Measurements from ENCODE around the gene CCL4L2.
"Not testable (repeated sequence)": the region's sequence is repeated elsewhere in the genome, so short reads cannot be mapped to it uniquely, and the experiment has no call there.

The CCL4L2 gene

GRCh38 chr17:36195434-36196130 lies 15.3 kb upstream of the CCL4L2 start:
- no peak for DNase-seq (ENCODE audit: low spot score)

GRCh38 chr17:36196131-36196486 lies 14.8 kb upstream of the CCL4L2 start:
- no peak for DNase-seq (ENCODE audit: low spot score)

GRCh38 chr17:36197387-36197703 lies 13.5 kb upstream of the CCL4L2 start:
- DNase-seq (ENCODE audit: low spot score) = no peak

- DNase-seq (ENCODE audit: low spot score) = no peak
Observed at GRCh38 chr17:36198831-36199465, 11.9 kb upstream of the CCL4L2 start.

DNA sequence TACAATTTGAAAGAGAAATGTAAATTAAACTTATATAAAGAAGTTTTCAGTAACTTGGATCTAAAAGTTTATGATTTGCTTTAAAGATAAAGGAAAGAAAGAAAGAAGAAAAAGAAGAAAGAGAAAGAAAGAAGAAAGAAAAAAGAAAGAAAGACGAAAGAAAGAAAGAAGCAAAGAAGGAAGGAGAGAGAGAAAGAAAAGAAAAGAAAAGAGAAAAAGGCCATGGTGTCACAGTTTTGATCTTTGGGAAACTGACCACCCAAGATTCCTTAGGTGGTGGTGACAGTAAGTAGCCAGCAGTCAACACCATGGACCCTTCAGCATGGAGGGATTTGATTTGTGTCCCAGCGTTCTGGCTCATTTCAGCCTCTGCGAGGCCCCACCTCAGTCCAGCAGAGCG lies 9.8 kb upstream of the CCL4L2 start:
- DNase-seq (ENCODE audit: low spot score) = not testable (repeated sequence)

DNA sequence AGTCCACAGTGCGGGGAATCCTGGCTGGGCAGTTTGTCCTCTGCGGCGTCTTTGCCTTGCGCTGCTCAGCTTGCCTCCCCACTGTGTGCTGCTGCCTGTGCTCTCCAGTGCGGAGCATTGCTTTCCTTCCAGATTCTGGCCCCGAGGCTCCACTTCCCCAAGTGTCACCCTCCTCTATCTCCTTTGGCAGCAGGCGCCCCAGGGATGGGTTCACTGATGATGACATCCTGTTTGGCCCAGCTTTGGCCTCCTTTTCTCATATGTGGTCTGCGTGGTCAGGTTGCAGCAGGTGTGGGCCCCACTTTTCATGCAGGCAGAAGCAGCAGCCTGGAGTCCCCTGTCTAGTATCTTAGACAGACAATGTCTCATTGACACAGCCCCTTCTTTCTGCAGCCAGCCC lies 9.4 kb upstream of the CCL4L2 start:
- not testable (repeated sequence) for DNase-seq (ENCODE audit: low spot score)

DNA sequence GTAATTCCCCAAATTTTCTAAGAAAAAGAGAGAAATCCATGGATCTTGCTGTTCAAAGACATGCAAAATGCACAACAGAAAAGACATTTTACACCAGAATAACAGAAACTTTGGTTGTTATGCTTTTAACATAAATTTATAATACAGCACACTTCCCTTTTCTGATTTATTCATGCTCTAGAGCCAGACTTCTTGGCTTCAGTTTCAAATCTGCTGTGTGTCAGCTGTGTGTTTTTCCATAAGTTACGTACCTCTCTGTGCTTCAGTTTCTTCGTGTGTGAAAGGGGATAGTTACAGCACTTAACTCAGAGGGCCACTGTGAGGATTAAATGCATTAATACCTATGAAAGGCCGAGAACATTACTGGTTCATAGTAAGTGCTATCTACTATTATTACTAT lies 7.5 kb upstream of the CCL4L2 start:
- DNase-seq (ENCODE audit: low spot score) = no peak

DNA sequence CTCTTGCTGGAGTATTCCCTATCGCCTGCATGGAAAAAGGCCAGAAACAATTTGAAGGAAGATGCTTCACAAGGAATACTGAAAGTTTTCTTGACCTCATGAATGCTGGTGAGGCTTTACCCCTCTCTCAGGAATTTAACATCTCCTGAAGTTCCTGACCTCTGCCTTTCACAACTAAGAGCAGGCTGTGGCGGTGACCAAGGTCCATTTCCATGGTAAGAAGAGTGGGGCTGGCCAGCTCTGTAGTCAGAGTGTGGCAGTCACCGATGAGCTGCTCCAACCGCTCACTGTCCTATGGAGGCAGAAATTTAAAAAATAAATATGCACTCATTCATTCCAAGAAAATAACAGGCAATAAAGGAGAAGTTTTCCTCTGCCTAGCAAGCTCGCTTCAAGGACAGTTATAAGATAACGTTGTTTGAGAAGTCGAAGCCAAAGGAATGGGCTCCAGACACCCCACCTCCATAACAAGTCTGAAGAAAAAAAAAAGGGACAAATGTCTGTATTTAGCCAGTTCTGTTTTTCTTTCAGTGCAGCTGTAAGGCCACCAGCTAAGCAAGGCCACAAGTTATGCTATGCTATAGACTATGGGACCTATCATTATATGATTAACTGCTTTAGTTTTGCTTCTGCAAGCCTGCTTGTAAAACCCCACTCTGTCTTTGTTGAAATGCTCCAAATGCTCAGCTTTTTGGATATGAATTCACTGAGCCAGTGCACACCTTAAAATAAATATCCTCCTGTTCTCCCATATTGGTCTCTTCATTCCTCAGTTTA lies 6.0 kb upstream of the CCL4L2 start:
- DNase-seq (ENCODE audit: low spot score) = no peak

DNA sequence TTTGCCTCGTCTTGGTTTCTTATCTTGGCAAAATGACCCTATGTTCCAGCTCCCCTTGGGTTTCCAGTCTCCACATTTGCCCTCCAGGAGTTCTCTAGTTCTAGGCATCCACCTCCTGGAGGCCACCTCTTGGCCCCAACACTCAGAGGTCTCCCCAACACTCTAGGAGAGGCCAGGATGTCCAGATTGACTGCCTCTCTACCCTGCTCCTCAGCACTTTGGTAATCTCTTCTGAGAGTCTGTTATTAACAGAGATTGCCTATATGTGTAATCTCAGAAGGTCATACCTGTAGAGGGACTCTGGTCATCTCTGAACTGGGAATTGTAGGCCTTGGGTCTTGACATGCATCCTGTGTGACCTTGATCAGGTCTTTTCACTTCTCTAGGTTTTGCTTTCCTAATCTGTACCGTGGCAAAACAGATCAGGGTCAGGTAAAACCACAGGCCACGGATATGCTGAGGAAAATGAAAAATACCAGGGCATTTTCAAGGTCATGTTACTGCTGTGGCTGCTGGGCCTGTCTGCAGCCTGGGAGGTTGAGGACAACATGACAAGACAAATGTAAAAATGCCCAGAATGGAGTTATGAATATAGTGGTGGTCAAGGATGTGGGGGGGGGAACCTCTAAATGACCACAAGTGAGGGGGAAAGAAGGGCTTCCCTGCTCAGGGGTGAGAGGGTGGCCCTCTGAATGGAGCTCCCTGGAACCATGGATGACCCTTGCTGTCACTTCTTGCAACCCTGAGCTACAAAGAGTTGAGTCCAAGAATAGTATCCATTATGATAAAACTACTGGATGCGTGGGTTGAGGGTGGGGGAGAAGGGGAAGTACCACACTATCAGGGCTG lies 5.0 kb upstream of the CCL4L2 start:
- no peak for DNase-seq (ENCODE audit: low spot score)

DNA sequence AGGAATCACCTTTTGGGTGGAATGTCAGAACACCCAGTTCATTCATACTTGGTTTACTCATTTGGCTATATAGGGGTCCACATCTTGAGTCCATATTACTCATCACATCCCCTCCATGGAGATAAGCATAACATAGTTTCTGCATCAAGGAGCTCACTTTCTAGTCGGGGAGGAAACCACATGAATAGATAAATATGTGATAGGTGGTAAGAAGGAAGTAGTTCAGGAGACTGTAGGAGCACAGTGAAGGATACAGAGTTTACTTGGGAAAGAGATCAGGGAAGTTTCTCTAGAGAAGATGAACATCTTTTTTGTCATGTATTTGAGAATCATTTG lies 4.4 kb upstream of the CCL4L2 start:
- DNase-seq (ENCODE audit: low spot score) = not testable (repeated sequence)

- DNase-seq (ENCODE audit: low spot score) = not testable (repeated sequence)
Observed at GRCh38 chr17:36207383-36207782, 3.5 kb upstream of the CCL4L2 start.

- no peak for DNase-seq (ENCODE audit: low spot score)
Observed at GRCh38 chr17:36209575-36209974, 1.3 kb upstream of the CCL4L2 start.

GRCh38 chr17:36211484-36212271 lies 815 bp downstream of the CCL4L2 start:
- not testable (repeated sequence) for DNase-seq (ENCODE audit: low spot score)

DNA sequence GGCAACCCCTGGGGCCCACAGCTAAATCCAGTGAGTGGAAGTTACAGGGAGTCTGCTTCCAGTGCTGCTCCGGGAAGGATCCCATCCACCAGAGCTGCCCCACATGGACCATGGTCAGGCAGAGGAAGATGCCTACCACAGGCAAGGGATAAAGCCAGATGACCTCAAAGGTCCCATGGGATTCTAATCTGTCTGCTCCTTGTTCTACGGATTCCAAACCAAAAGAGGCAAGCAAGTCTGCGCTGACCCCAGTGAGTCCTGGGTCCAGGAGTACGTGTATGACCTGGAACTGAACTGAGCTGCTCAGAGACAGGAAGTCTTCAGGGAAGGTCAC lies 1.4 kb downstream of the CCL4L2 start:
- no peak for DNase-seq (ENCODE audit: low spot score)

DNA sequence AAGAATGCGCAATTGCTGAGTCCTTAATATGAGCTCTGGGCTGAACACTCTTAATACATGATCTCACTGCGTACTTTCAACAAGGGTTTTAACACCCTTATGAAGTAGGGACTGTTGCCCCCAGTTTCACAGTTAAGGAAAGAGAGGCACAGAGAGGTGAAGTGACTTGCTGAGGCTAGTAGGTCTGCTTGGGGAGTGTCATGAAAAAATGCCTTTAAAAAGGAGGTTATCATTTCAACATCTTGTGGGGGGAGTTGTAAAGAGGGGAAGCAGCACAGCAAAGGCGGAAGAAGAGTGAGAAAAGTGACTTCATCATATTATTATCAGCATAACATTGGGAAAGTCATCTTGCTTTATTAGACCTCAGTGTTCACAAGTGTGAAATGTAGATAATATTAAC lies 2.1 kb downstream of the CCL4L2 start:
- no peak for DNase-seq (ENCODE audit: low spot score)

GRCh38 chr17:36213695-36214094 lies 2.8 kb downstream of the CCL4L2 start:
- no peak for DNase-seq (ENCODE audit: low spot score)

- no peak for DNase-seq (ENCODE audit: low spot score)
Observed at GRCh38 chr17:36214918-36215317, 4.1 kb downstream of the CCL4L2 start.

GRCh38 chr17:36215406-36216308 lies 4.8 kb downstream of the CCL4L2 start:
- DNase-seq (ENCODE audit: low spot score) = not testable (repeated sequence)

DNA sequence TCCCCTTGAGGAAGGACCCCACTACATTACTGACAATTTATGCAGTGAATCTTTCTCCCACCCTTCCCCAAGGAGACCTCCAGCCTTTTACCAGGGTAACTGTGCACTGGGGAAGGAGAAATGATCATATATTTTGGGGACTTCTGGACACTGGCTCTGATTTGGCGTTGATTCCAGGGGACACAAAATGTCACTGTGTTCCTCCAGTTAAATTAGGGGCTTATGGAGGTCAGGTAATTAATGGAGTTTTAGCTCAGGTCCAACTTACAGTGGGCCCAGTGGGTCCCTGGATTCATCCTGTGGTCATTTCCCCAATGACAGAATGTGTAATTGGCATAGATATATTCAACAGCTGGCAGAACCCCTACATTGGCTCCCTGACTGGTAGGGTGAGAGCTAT lies 8.7 kb downstream of the CCL4L2 start:
- DNase-seq (ENCODE audit: low spot score) = not testable (repeated sequence)

- DNase-seq (ENCODE audit: low spot score) = not testable (repeated sequence)
Observed at GRCh38 chr17:36220737-36221580, 10.1 kb downstream of the CCL4L2 start.
